ENCODE data around the gene APOE. TPM values are rescaled to one million over a fixed set of nuclear protein-coding genes. Genes with fewer than 3 reads are reported as not detected.
A peak's percentile ranks its signal among the peaks of the same experiment; 100 is the strongest.
"Not testable (repeated sequence)": the region's sequence is repeated elsewhere in the genome, so short reads cannot be mapped to it uniquely, and the experiment has no call there.

Gene APOE
- total RNA-seq, 3 donors from 2014 or later: 32.7 to 74.6 (median 46.2) TPM

DNA sequence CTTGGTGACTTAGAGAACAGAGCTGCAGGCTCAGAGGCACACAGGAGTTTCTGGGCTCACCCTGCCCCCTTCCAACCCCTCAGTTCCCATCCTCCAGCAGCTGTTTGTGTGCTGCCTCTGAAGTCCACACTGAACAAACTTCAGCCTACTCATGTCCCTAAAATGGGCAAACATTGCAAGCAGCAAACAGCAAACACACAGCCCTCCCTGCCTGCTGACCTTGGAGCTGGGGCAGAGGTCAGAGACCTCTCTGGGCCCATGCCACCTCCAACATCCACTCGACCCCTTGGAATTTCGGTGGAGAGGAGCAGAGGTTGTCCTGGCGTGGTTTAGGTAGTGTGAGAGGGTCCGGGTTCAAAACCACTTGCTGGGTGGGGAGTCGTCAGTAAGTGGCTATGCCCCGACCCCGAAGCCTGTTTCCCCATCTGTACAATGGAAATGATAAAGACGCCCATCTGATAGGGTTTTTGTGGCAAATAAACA is 18.7 kb downstream of the APOE start:
- no peak for DNase-seq
- Histone ChIP-seq H3K9me3 (no peaks in the 10 kb centered on the region), H3K36me3 (ENCODE audit: low read depth) (no peaks in the 10 kb centered on the region), H3K4me3 (no peak overlapping the region), H3K4me1 (ENCODE audit: low read depth) (peaks cover 5% of the 10 kb centered on the region)
- ATAC-seq: no peak
- intact Hi-C loops (cut with DNase I, micrococcal nuclease): no loop called here
- TF ChIP-seq, protein P1, sequence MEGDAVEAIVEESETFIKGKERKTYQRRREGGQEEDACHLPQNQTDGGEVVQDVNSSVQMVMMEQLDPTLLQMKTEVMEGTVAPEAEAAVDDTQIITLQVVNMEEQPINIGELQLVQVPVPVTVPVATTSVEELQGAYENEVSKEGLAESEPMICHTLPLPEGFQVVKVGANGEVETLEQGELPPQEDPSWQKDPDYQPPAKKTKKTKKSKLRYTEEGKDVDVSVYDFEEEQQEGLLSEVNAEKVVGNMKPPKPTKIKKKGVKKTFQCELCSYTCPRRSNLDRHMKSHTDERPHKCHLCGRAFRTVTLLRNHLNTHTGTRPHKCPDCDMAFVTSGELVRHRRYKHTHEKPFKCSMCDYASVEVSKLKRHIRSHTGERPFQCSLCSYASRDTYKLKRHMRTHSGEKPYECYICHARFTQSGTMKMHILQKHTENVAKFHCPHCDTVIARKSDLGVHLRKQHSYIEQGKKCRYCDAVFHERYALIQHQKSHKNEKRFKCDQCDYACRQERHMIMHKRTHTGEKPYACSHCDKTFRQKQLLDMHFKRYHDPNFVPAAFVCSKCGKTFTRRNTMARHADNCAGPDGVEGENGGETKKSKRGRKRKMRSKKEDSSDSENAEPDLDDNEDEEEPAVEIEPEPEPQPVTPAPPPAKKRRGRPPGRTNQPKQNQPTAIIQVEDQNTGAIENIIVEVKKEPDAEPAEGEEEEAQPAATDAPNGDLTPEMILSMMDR (IDR thresholded peaks at IDR 0.05): no peak

GRCh38 chr19:44925114-44925891 is 19.7 kb downstream of the APOE start:
- DNase-seq (peak; percentile 69 to 82 (median 70)), ATAC-seq (peak; percentile 52)
- intact Hi-C loops (cut with DNase I, micrococcal nuclease): no loop called here
- Histone ChIP-seq H3K4me3 (no peak overlapping the region), H3K9me3 (no peaks in the 10 kb centered on the region), H3K4me1 (ENCODE audit: low read depth) (peaks cover 5% of the 10 kb centered on the region), H3K36me3 (ENCODE audit: low read depth) (no peaks in the 10 kb centered on the region)
- TF ChIP-seq, protein P1 (IDR thresholded peaks at IDR 0.05): no peak

- intact Hi-C loops (cut with DNase I, micrococcal nuclease); H3K4me1 ChIP-seq (ENCODE audit: low read depth); H3K4me3 ChIP-seq: not testable (repeated sequence)
Observed at GRCh38 chr19:44926245-44927077, 20.9 kb downstream of the APOE start.

GRCh38 chr19:44927746-44928145 is 22.1 kb downstream of the APOE start:
- ATAC-seq (no peak), DNase-seq (no peak)
- Histone ChIP-seq H3K4me3 (no peak overlapping the region), H3K4me1 (ENCODE audit: low read depth) (peaks cover 5% of the 10 kb centered on the region), H3K9me3 (no peaks in the 10 kb centered on the region), H3K36me3 (ENCODE audit: low read depth) (no peaks in the 10 kb centered on the region)
- intact Hi-C loops (cut with DNase I, micrococcal nuclease): no loop called here
- TF ChIP-seq, protein P1 (IDR thresholded peaks at IDR 0.05): no peak

More at GRCh38 chr19:44926245-44927077, 20.9 kb downstream of the APOE start:
- not testable (repeated sequence) for DNase-seq; H3K36me3 ChIP-seq (ENCODE audit: low read depth); H3K9me3 ChIP-seq
- ATAC-seq: peak; percentile 28

- ATAC-seq: no peak
- TF ChIP-seq, protein P1 (IDR thresholded peaks at IDR 0.05): no peak
Observed at GRCh38 chr19:44930088-44930487, 24.5 kb downstream of the APOE start.

DNA sequence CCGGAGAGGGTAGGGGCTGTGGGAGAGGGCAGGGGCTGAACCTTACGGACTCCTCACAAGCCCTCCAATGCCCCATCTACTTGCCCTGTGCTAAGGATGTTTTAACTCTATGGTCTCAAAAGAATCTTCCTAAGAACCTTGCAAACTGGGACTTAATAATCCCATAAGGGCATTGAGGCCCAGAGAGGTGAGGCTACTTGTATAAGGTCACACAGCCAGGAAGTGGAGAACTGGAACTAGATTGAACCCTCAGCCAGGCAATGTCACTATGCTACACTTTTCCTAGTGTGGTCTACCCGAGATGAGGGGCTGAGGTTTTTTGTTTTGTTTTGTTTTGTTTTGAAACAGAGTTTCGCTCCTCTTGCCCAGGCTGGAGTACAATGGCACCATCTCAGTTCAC is 25.9 kb downstream of the APOE start:
- no peak overlapping the region for H3K4me3 ChIP-seq
- DNase-seq (no peak), ATAC-seq (no peak)
- TF ChIP-seq, protein P1 (IDR thresholded peaks at IDR 0.05): no peak
- H3K4me1 ChIP-seq (ENCODE audit: low read depth): no peaks in the 10 kb centered on the region
- intact Hi-C loops (cut with DNase I, micrococcal nuclease): no loop called here
- H3K36me3 ChIP-seq (ENCODE audit: low read depth): no peaks in the 10 kb centered on the region
- H3K9me3 ChIP-seq: no peaks in the 10 kb centered on the region

More at GRCh38 chr19:44930088-44930487, 24.5 kb downstream of the APOE start:
- no peaks in the 10 kb centered on the region for H3K4me1 ChIP-seq (ENCODE audit: low read depth)
- H3K9me3 ChIP-seq: no peaks in the 10 kb centered on the region
- intact Hi-C loops (cut with DNase I, micrococcal nuclease): no loop called here
- H3K4me3 ChIP-seq: no peak overlapping the region
- no peaks in the 10 kb centered on the region for H3K36me3 ChIP-seq (ENCODE audit: low read depth)
- no peak for DNase-seq

All from mucosa of descending colon (tissue), 3 donors.